ENCODE results near the gene KRT20.

The KRT20 gene

GRCh38 chr17:40854175-40854814 lies 30.7 kb downstream of the KRT20 start:
- DNase-seq: no peak
- H3K4me3 Mint-ChIP-seq: no peak overlapping the region
- no peak overlapping the region for H3K27ac Mint-ChIP-seq
- no peaks in the 10 kb centered on the region for H3K4me1 Mint-ChIP-seq (ENCODE audit: low read depth in 2 of 2)
- peaks cover 41 to 58% of the 10 kb centered on the region in 2 donors for H3K27me3 Mint-ChIP-seq
- no peaks in the 10 kb centered on the region for H3K36me3 Mint-ChIP-seq (ENCODE audit: insufficient read depth)
- no peaks in the 10 kb centered on the region for H3K9me3 Mint-ChIP-seq
- no peak for ATAC-seq (replicated peaks)

- no peak overlapping the region for H3K27ac Mint-ChIP-seq
- H3K4me3 Mint-ChIP-seq: no peak overlapping the region
- no peaks in the 10 kb centered on the region for H3K36me3 Mint-ChIP-seq (ENCODE audit: insufficient read depth)
- H3K27me3 Mint-ChIP-seq: peaks cover 37 to 45% of the 10 kb centered on the region in 2 donors
- no peak for ATAC-seq (replicated peaks)
- no peaks in the 10 kb centered on the region for H3K9me3 Mint-ChIP-seq
- no peak for DNase-seq
- no peaks in the 10 kb centered on the region for H3K4me1 Mint-ChIP-seq (ENCODE audit: low read depth in 2 of 2)
Observed at GRCh38 chr17:40852364-40852763, 32.7 kb downstream of the KRT20 start.

- Mint-ChIP-seq H3K36me3 (ENCODE audit: insufficient read depth) (no peaks in the 10 kb centered on the region), H3K4me3 (no peak overlapping the region), H3K27me3 (peaks cover 46 to 54% of the 10 kb centered on the region in 2 donors), H3K9me3 (no peaks in the 10 kb centered on the region), H3K4me1 (ENCODE audit: low read depth in 2 of 2) (no peaks in the 10 kb centered on the region), H3K27ac (no peak overlapping the region)
- ATAC-seq (replicated peaks) (no peak), DNase-seq (no peak)
Observed at GRCh38 chr17:40850293-40850972, 34.6 kb downstream of the KRT20 start.

- H3K27ac Mint-ChIP-seq: no peak overlapping the region
- H3K27me3 Mint-ChIP-seq: peaks cover 48 to 54% of the 10 kb centered on the region in 2 donors
- DNase-seq: no peak
- no peaks in the 10 kb centered on the region for H3K9me3 Mint-ChIP-seq
- no peak overlapping the region for H3K4me3 Mint-ChIP-seq
- no peaks in the 10 kb centered on the region for H3K36me3 Mint-ChIP-seq (ENCODE audit: insufficient read depth)
- H3K4me1 Mint-ChIP-seq (ENCODE audit: low read depth in 2 of 2): no peaks in the 10 kb centered on the region
- no peak for ATAC-seq (replicated peaks)
Observed at GRCh38 chr17:40849723-40850122, 35.3 kb downstream of the KRT20 start.

GRCh38 chr17:40848583-40849235 lies 36.3 kb downstream of the KRT20 start:
- Mint-ChIP-seq H3K36me3 (ENCODE audit: insufficient read depth) (no peaks in the 10 kb centered on the region), H3K27me3 (peaks cover 49 to 56% of the 10 kb centered on the region in 2 donors), H3K27ac (no peak overlapping the region), H3K4me3 (no peak overlapping the region), H3K4me1 (ENCODE audit: low read depth in 2 of 2) (no peaks in the 10 kb centered on the region), H3K9me3 (no peaks in the 10 kb centered on the region)
- ATAC-seq (replicated peaks) (no peak), DNase-seq (no peak)

- ATAC-seq (replicated peaks): no peak
- no peaks in the 10 kb centered on the region for H3K36me3 Mint-ChIP-seq (ENCODE audit: insufficient read depth)
- DNase-seq: no peak
- no peak overlapping the region for H3K27ac Mint-ChIP-seq
- no peaks in the 10 kb centered on the region for H3K9me3 Mint-ChIP-seq
- no peaks in the 10 kb centered on the region for H3K4me1 Mint-ChIP-seq (ENCODE audit: low read depth in 2 of 2)
- no peak overlapping the region for H3K4me3 Mint-ChIP-seq
- H3K27me3 Mint-ChIP-seq: peaks cover 47 to 55% of the 10 kb centered on the region in 2 donors
Observed at GRCh38 chr17:40846515-40847144, 38.4 kb downstream of the KRT20 start.

- DNase-seq: no peak
- ATAC-seq (replicated peaks): no peak
- H3K4me1 Mint-ChIP-seq (ENCODE audit: low read depth in 2 of 2): no peaks in the 10 kb centered on the region
- H3K4me3 Mint-ChIP-seq: no peak overlapping the region
- H3K36me3 Mint-ChIP-seq (ENCODE audit: insufficient read depth): no peaks in the 10 kb centered on the region
- H3K27me3 Mint-ChIP-seq: peaks cover 43 to 63% of the 10 kb centered on the region in 2 donors
- no peak overlapping the region for H3K27ac Mint-ChIP-seq
- no peaks in the 10 kb centered on the region for H3K9me3 Mint-ChIP-seq
Observed at GRCh38 chr17:40844671-40845107, 40.4 kb downstream of the KRT20 start.

GRCh38 chr17:40843242-40843641 lies 41.8 kb downstream of the KRT20 start:
- no peak overlapping the region for H3K27ac Mint-ChIP-seq
- no peaks in the 10 kb centered on the region for H3K9me3 Mint-ChIP-seq
- H3K36me3 Mint-ChIP-seq (ENCODE audit: insufficient read depth): no peaks in the 10 kb centered on the region
- H3K4me3 Mint-ChIP-seq: no peak overlapping the region
- ATAC-seq (replicated peaks) (no peak), DNase-seq (no peak)
- no peaks in the 10 kb centered on the region for H3K4me1 Mint-ChIP-seq (ENCODE audit: low read depth in 2 of 2)
- peaks cover 43 to 67% of the 10 kb centered on the region in 2 donors for H3K27me3 Mint-ChIP-seq

- Mint-ChIP-seq H3K4me3 (no peak overlapping the region), H3K4me1 (ENCODE audit: low read depth in 2 of 2) (no peaks in the 10 kb centered on the region), H3K9me3 (no peaks in the 10 kb centered on the region), H3K27ac (no peak overlapping the region), H3K27me3 (peaks cover 43 to 65% of the 10 kb centered on the region in 2 donors), H3K36me3 (ENCODE audit: insufficient read depth) (no peaks in the 10 kb centered on the region)
- ATAC-seq (replicated peaks) (no peak), DNase-seq (no peak)
Observed at GRCh38 chr17:40841246-40841645, 43.8 kb downstream of the KRT20 start.

GRCh38 chr17:40839194-40839593 lies 45.8 kb downstream of the KRT20 start:
- Mint-ChIP-seq H3K36me3 (ENCODE audit: insufficient read depth) (peaks cover 5% of the 10 kb centered on the region), H3K4me3 (no peak overlapping the region), H3K27me3 (peaks cover 23 to 44% of the 10 kb centered on the region in 2 donors), H3K9me3 (no peaks in the 10 kb centered on the region), H3K27ac (no peak overlapping the region), H3K4me1 (ENCODE audit: low read depth in 2 of 2) (no peaks in the 10 kb centered on the region)
- DNase-seq (no peak), ATAC-seq (replicated peaks) (no peak)

- Mint-ChIP-seq H3K4me1 (ENCODE audit: low read depth in 2 of 2) (no peaks in the 10 kb centered on the region), H3K36me3 (ENCODE audit: insufficient read depth) (peaks cover 5% of the 10 kb centered on the region), H3K4me3 (no peak overlapping the region), H3K9me3 (no peaks in the 10 kb centered on the region), H3K27me3 (peaks cover 9 to 18% of the 10 kb centered on the region in 2 donors), H3K27ac (no peak overlapping the region)
- DNase-seq: no peak
- ATAC-seq (replicated peaks): no peak
Observed at GRCh38 chr17:40836020-40836419, 49.0 kb downstream of the KRT20 start.

- peaks cover 5% of the 10 kb centered on the region for H3K36me3 Mint-ChIP-seq (ENCODE audit: insufficient read depth)
- H3K27me3 Mint-ChIP-seq: no peaks in the 10 kb centered on the region
- H3K4me3 Mint-ChIP-seq: no peak overlapping the region
- peaks cover 0 to 3% of the 10 kb centered on the region in 2 donors for H3K9me3 Mint-ChIP-seq
- H3K27ac Mint-ChIP-seq: peak overlapping the region in 1 of 2 donors; percentile 22
- no peaks in the 10 kb centered on the region for H3K4me1 Mint-ChIP-seq (ENCODE audit: low read depth in 2 of 2)
- DNase-seq (no peak), ATAC-seq (replicated peaks) (no peak)
Observed at GRCh38 chr17:40833882-40834281, 51.2 kb downstream of the KRT20 start.

- DNase-seq (no peak), ATAC-seq (replicated peaks) (no peak)
- no peak overlapping the region for H3K27ac Mint-ChIP-seq
- H3K4me1 Mint-ChIP-seq (ENCODE audit: low read depth in 2 of 2): peaks cover 1 to 2% of the 10 kb centered on the region in 2 donors
- peaks cover 0 to 3% of the 10 kb centered on the region in 2 donors for H3K9me3 Mint-ChIP-seq
- peaks cover 5% of the 10 kb centered on the region for H3K36me3 Mint-ChIP-seq (ENCODE audit: insufficient read depth)
- no peaks in the 10 kb centered on the region for H3K27me3 Mint-ChIP-seq
- H3K4me3 Mint-ChIP-seq: no peak overlapping the region
Observed at GRCh38 chr17:40832840-40833239, 52.2 kb downstream of the KRT20 start.
